IPS DF 4.7 (cell line): ENCODE results near the gene GPC6.
"Not testable (repeated sequence)": the region's sequence is repeated elsewhere in the genome, so short reads cannot be mapped to it uniquely, and the experiment has no call there.

Experiments
- DNase-seq: peaks from one replicate; pipeline ENCODE4 v3.0.0-alpha.2; 2013; ENCODE audit warnings: low spot score; ENCODE audit errors: extremely low read depth

GPC6 gene

GRCh38 chr13:94272038-94272437, 1045.4 kb downstream of the GPC6 start:
- DNase-seq: no peak

- DNase-seq: no peak
Measured at GRCh38 chr13:94280349-94280748, 1053.7 kb downstream of the GPC6 start.

GRCh38 chr13:94280845-94281244, 1054.2 kb downstream of the GPC6 start:
- DNase-seq: no peak

- no peak for DNase-seq
Measured at GRCh38 chr13:94286581-94286980, 1060.0 kb downstream of the GPC6 start.

GRCh38 chr13:94291631-94292322, 1065.2 kb downstream of the GPC6 start:
- DNase-seq: no peak

GRCh38 chr13:94292323-94292640, 1065.7 kb downstream of the GPC6 start:
- DNase-seq: no peak

GRCh38 chr13:94296471-94296870, 1069.9 kb downstream of the GPC6 start:
- no peak for DNase-seq

- DNase-seq: no peak
Measured at GRCh38 chr13:94298346-94298745, 1071.7 kb downstream of the GPC6 start.

GRCh38 chr13:94300401-94300800, 1073.8 kb downstream of the GPC6 start:
- no peak for DNase-seq

GRCh38 chr13:94301487-94301886, 1074.9 kb downstream of the GPC6 start:
- DNase-seq: no peak

GRCh38 chr13:94302847-94303565, 1076.4 kb downstream of the GPC6 start:
- not testable (repeated sequence) for DNase-seq

- no peak for DNase-seq
Measured at GRCh38 chr13:94303644-94304174, 1077.1 kb downstream of the GPC6 start.

GRCh38 chr13:94305033-94305432, 1078.4 kb downstream of the GPC6 start:
- no peak for DNase-seq

GRCh38 chr13:94305463-94305862, 1078.9 kb downstream of the GPC6 start:
- no peak for DNase-seq

GRCh38 chr13:94305934-94306333, 1079.3 kb downstream of the GPC6 start:
- DNase-seq: no peak

- DNase-seq: no peak
Measured at GRCh38 chr13:94308832-94309231, 1082.2 kb downstream of the GPC6 start.

- DNase-seq: no peak
Measured at GRCh38 chr13:94309576-94309975, 1083.0 kb downstream of the GPC6 start.

GRCh38 chr13:94309997-94310855, 1083.6 kb downstream of the GPC6 start:
- DNase-seq: no peak

- DNase-seq: no peak
Measured at GRCh38 chr13:94311893-94312292, 1085.3 kb downstream of the GPC6 start.

- no peak for DNase-seq
Measured at GRCh38 chr13:94312511-94313216, 1086.1 kb downstream of the GPC6 start.

- no peak for DNase-seq
Measured at GRCh38 chr13:94313321-94313910, 1086.8 kb downstream of the GPC6 start.
